ENCODE results near the gene TELO2. TPM values are rescaled to one million over a fixed set of nuclear protein-coding genes. Genes with fewer than 3 reads are reported as not detected.

The TELO2 gene
- polyA plus RNA-seq, 3 donors, result 7.3 to 58.1 (median 11.4) TPM

GRCh38 chr16:1509307-1510221 is 16.4 kb downstream of the TELO2 start:
- no peak for DNase-seq
- no peak for TF ChIP-seq CTCF (IDR thresholded peaks at IDR 0.05)
- H2AFZ ChIP-seq (ENCODE audit: insufficient read depth, low read depth, low read length, poor library complexity, severe bottlenecking), result no peak overlapping the region
- H3K36me3 ChIP-seq (replicated peaks in 1 of 2; ENCODE audit: control insufficient read depth in 1 of 2, insufficient read depth in 2 of 2, low read length in 2 of 2), result peaks cover 34 to 56% of the 10 kb centered on the region in 2 donors
- peaks cover 27 to 57% of the 10 kb centered on the region in 2 donors for H3K36me3 Mint-ChIP-seq
- intact Hi-C loops (cut with micrococcal nuclease), result loop anchor here in 1 of 2 donors (10.0 kb wide), 1 partner anchor 55 kb away; no protein-coding TSS in a partner anchor
- no peaks in the 10 kb centered on the region for H3K4me1 Mint-ChIP-seq
- H3K27me3 Mint-ChIP-seq (ENCODE audit: low read depth in 3 of 3), result no peaks in the 10 kb centered on the region
- no peaks in the 10 kb centered on the region for H4K20me1 ChIP-seq (ENCODE audit: insufficient read depth, low read length)
- H3K4me3 Mint-ChIP-seq, result no peak overlapping the region
- H3K27ac ChIP-seq (ENCODE audit: low read depth in 1 of 2, low read length in 2 of 2), result no peak overlapping the region
- peaks cover 7 to 22% (median 16%) of the 10 kb centered on the region in 7 donors for H3K9me3 Mint-ChIP-seq
- no peaks in the 10 kb centered on the region for H3K27me3 ChIP-seq (ENCODE audit: control insufficient read depth in 2 of 2, insufficient read depth in 2 of 2, low read length in 2 of 2)
- H3K9ac ChIP-seq (ENCODE audit: insufficient read depth, low read length, poor library complexity, severe bottlenecking), result no peak overlapping the region
- H3K4me3 ChIP-seq (replicated peaks in 1 of 3; ENCODE audit: low read depth in 2 of 3, low read length in 3 of 3), result no peak overlapping the region
- H3K27ac Mint-ChIP-seq, result no peak overlapping the region
- H3K9me3 ChIP-seq (replicated peaks in 1 of 2; ENCODE audit: control insufficient read depth in 1 of 2, insufficient read depth in 1 of 2, low read length in 2 of 2), result peaks cover 0 to 17% of the 10 kb centered on the region in 2 donors
- 94% methylated on average over 42 of the region's 44 CpGs for WGBS (ENCODE audit: insufficient coverage)
- no peak overlapping the region for H3K4me2 ChIP-seq (replicated peaks; ENCODE audit: extremely low read depth, low read length, poor library complexity, severe bottlenecking)
- no peaks in the 10 kb centered on the region for H3K4me1 ChIP-seq (ENCODE audit: control insufficient read depth in 1 of 2, insufficient read depth in 2 of 2, low read length in 2 of 2)
- no peaks in the 10 kb centered on the region for H3K79me2 ChIP-seq (ENCODE audit: insufficient read depth, low read length)

GRCh38 chr16:1510272-1510671 is 17.1 kb downstream of the TELO2 start:
- Histone ChIP-seq H3K9me3 (replicated peaks in 1 of 2; ENCODE audit: control insufficient read depth in 1 of 2, insufficient read depth in 1 of 2, low read length in 2 of 2) (peaks cover 0 to 17% of the 10 kb centered on the region in 2 donors), H3K27me3 (ENCODE audit: control insufficient read depth in 2 of 2, insufficient read depth in 2 of 2, low read length in 2 of 2) (no peaks in the 10 kb centered on the region), H3K36me3 (replicated peaks in 1 of 2; ENCODE audit: control insufficient read depth in 1 of 2, insufficient read depth in 2 of 2, low read length in 2 of 2) (peaks cover 34 to 50% of the 10 kb centered on the region in 2 donors), H3K4me1 (ENCODE audit: control insufficient read depth in 1 of 2, insufficient read depth in 2 of 2, low read length in 2 of 2) (no peaks in the 10 kb centered on the region), H4K20me1 (ENCODE audit: insufficient read depth, low read length) (no peaks in the 10 kb centered on the region), H3K27ac (ENCODE audit: low read depth in 1 of 2, low read length in 2 of 2) (no peak overlapping the region), H3K4me3 (replicated peaks in 1 of 3; ENCODE audit: low read depth in 2 of 3, low read length in 3 of 3) (no peak overlapping the region), H2AFZ (ENCODE audit: insufficient read depth, low read depth, low read length, poor library complexity, severe bottlenecking) (no peak overlapping the region), H3K9ac (ENCODE audit: insufficient read depth, low read length, poor library complexity, severe bottlenecking) (no peak overlapping the region), H3K79me2 (ENCODE audit: insufficient read depth, low read length) (no peaks in the 10 kb centered on the region), H3K4me2 (replicated peaks; ENCODE audit: extremely low read depth, low read length, poor library complexity, severe bottlenecking) (no peak overlapping the region)
- no peak for TF ChIP-seq CTCF (IDR thresholded peaks at IDR 0.05)
- intact Hi-C loops (cut with micrococcal nuclease), result no loop called here
- Mint-ChIP-seq H3K4me3 (no peak overlapping the region), H3K4me1 (no peaks in the 10 kb centered on the region), H3K27me3 (ENCODE audit: low read depth in 3 of 3) (no peaks in the 10 kb centered on the region), H3K9me3 (peaks cover 8 to 25% (median 19%) of the 10 kb centered on the region in 7 donors), H3K27ac (peak overlapping the region in 3 of 7 donors; percentile 31 to 37 (median 35)), H3K36me3 (peaks cover 27 to 53% of the 10 kb centered on the region in 2 donors)
- DNase-seq, result no peak
- WGBS (ENCODE audit: insufficient coverage), result 93% methylated on average over 5 of the region's 10 CpGs

All from CD14-positive monocyte (primary cell).